ENCODE measurements around the gene TMEM63B. TPM values are rescaled to one million over a fixed set of nuclear protein-coding genes. Genes with fewer than 3 reads are reported as not detected.

Gene TMEM63B
- total and polyA plus RNA-seq, 9 of the 15 experiments (the other 6 are each of a cell fraction or from before 2014, with no cell fraction given): 0.14 to 39.4 (median 14.4) TPM

- peak overlapping the region in 1 of 2 experiments; percentile 10; a peak in 2 of 4 replicates for H3K9ac ChIP-seq (ENCODE audit: insufficient read depth in 1 of 2, low read depth in 2 of 2, low read length in 2 of 2)
- peaks cover 60% of the 10 kb centered on the region for H3K36me3 ChIP-seq (ENCODE audit: control insufficient read depth, insufficient read depth, low read length)
- WGBS (ENCODE audit: insufficient coverage, low coverage, missing lambda C conversion rate): 40% methylated on average over 8 of the region's 8 CpGs
- no TSS peak for BruUV-seq (replicated peaks)
- H3K4me1 ChIP-seq (replicated peaks in 1 of 2; ENCODE audit: control insufficient read depth in 2 of 2, insufficient read depth in 2 of 2, low read length in 2 of 2): peaks cover 0 to 26% of the 10 kb centered on the region in 2 experiments; a peak in 3 of 5 replicates
- no peaks in the 10 kb centered on the region for H3K79me2 ChIP-seq (ENCODE audit: control insufficient read depth, insufficient read depth, low read length)
- DNase-seq (ENCODE audit: extremely low read depth in 1 of 4, low spot score in 3 of 4): no peak
- in situ Hi-C loops (cut with MboI): loop anchor here (5.0 kb wide), 1 partner anchor 50 kb away; no protein-coding TSS in a partner anchor
- POLR2A ChIA-PET: interaction anchor here (0.7 to 2.3 kb wide), 3 partner anchors 9 to 95 kb away, joined by 4 to 10 read pairs (median 4); partner anchors contain the start of gene HSP90AB1
- no peaks in the 10 kb centered on the region for H3K27me3 ChIP-seq (ENCODE audit: control insufficient read depth in 2 of 2, insufficient read depth in 2 of 2, low read length in 2 of 2)
- H3K9me1 ChIP-seq (ENCODE audit: control insufficient read depth, insufficient read depth, low read length): no peaks in the 10 kb centered on the region
- CTCF ChIA-PET (ENCODE audit: low intra/inter-chr PET ratio): interaction anchor here (0.6 to 2.2 kb wide), 6 partner anchors 52 to 761 kb away, joined by 3 to 15 read pairs (median 8); partner anchors contain the start of gene VEGFA
- no peak overlapping the region for H3K4me3 ChIP-seq
- peak; percentile 13 for ATAC-seq
- intact Hi-C loops (cut with micrococcal nuclease): loop anchor here (1.0 to 5.0 kb wide), 2 partner anchors 35 to 56 kb away; no protein-coding TSS in a partner anchor
- H2AFZ ChIP-seq (ENCODE audit: low read depth, low read length): no peak overlapping the region
- no peaks in the 10 kb centered on the region for H3K9me3 ChIP-seq (replicated peaks; ENCODE audit: control insufficient read depth, insufficient read depth, low read depth, low read length)
- H3K27ac ChIP-seq (ENCODE audit: extremely low read depth, low read depth, low read length): no peak overlapping the region
- H3K4me2 ChIP-seq (ENCODE audit: insufficient read depth, low read length): no peak overlapping the region; the same call in 1 of the 2 replicates
- H4K20me1 ChIP-seq (replicated peaks; ENCODE audit: control insufficient read depth, insufficient read depth, low read length): peaks cover 3% of the 10 kb centered on the region; the same call in 1 of the 2 replicates
- FAIRE-seq: no peak
- TF ChIP-seq ETV5 (CRISPR knock-in tag; IDR thresholded peaks at IDR 0.05; ENCODE audit: low read depth) (0 out of 2 replicates have a peak, but pooled peaks have one; percentile 10), CBX2 (IDR thresholded peaks at IDR 0.05; ENCODE audit: insufficient read depth, low read length, poor library complexity, severe bottlenecking) (no peak), E2F8 (IDR thresholded peaks at IDR 0.05; ENCODE audit: low read depth, partially characterized antibody) (peak; percentile 11), SRF (CRISPR knock-in tag; IDR thresholded peaks at IDR 0.05) (0 out of 4 replicates have a peak, but pooled peaks of 1 of the 2 experiments have one; percentile 0), MTA3 (IDR thresholded peaks at IDR 0.05; ENCODE audit: borderline replicate concordance) (0 out of 2 replicates have a peak, but pooled peaks have one; percentile 2), NR2C2 (CRISPR knock-in tag; IDR thresholded peaks at IDR 0.05) (0 out of 2 replicates have a peak, but pooled peaks have one; percentile 12), NR2C2 (tag; IDR thresholded peaks at IDR 0.05) (no peak), ZNF12 (CRISPR knock-in tag; IDR thresholded peaks at IDR 0.05) (0 out of 2 replicates have a peak, but pooled peaks have one; percentile 15), RBFOX2 (IDR thresholded peaks at IDR 0.05; ENCODE audit: low read depth, low read length) (peak; percentile 2; the same call in 1 of the 2 replicates), RBM25 (IDR thresholded peaks at IDR 0.05; ENCODE audit: low read depth, low read length, severe bottlenecking) (no peak), HNRNPLL (IDR thresholded peaks at IDR 0.05; ENCODE audit: low read depth, low read length, poor library complexity, severe bottlenecking) (no peak)
- TF ChIP-seq, protein P1, sequence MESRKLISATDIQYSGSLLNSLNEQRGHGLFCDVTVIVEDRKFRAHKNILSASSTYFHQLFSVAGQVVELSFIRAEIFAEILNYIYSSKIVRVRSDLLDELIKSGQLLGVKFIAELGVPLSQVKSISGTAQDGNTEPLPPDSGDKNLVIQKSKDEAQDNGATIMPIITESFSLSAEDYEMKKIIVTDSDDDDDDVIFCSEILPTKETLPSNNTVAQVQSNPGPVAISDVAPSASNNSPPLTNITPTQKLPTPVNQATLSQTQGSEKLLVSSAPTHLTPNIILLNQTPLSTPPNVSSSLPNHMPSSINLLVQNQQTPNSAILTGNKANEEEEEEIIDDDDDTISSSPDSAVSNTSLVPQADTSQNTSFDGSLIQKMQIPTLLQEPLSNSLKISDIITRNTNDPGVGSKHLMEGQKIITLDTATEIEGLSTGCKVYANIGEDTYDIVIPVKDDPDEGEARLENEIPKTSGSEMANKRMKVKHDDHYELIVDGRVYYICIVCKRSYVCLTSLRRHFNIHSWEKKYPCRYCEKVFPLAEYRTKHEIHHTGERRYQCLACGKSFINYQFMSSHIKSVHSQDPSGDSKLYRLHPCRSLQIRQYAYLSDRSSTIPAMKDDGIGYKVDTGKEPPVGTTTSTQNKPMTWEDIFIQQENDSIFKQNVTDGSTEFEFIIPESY (CRISPR knock-in tag; IDR thresholded peaks at IDR 0.05): peak; percentile 11; the same call in 1 of the 2 replicates
- TF ChIP-seq, protein P2, sequence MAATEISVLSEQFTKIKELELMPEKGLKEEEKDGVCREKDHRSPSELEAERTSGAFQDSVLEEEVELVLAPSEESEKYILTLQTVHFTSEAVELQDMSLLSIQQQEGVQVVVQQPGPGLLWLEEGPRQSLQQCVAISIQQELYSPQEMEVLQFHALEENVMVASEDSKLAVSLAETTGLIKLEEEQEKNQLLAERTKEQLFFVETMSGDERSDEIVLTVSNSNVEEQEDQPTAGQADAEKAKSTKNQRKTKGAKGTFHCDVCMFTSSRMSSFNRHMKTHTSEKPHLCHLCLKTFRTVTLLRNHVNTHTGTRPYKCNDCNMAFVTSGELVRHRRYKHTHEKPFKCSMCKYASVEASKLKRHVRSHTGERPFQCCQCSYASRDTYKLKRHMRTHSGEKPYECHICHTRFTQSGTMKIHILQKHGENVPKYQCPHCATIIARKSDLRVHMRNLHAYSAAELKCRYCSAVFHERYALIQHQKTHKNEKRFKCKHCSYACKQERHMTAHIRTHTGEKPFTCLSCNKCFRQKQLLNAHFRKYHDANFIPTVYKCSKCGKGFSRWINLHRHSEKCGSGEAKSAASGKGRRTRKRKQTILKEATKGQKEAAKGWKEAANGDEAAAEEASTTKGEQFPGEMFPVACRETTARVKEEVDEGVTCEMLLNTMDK (IDR thresholded peaks at IDR 0.05; ENCODE audit: borderline replicate concordance, insufficient read depth, low read depth, low read length, poor library complexity, severe bottlenecking): no peak
Observed at GRCh38 chr6:44152109-44152461, 24.7 kb downstream of the TMEM63B start.
